HTR-8/SVneo (cell line): ENCODE results near the gene ADCY6.

Source experiments
- DNase-seq: peaks from one replicate; pipeline ENCODE4 v3.0.0; 2011; ENCODE audit warnings: low spot score, mixed read lengths; ENCODE audit not compliant: insufficient read length
- FAIRE-seq: peaks from 2 replicates; lab custom pipeline; 2011; peaks lifted over from hg19 to GRCh38; lab: Jason Lieb, UNC

The ADCY6 gene

GRCh38 chr12:48816143-48816854, 27.4 kb upstream of the ADCY6 start:
- FAIRE-seq, result no peak
- no peak for DNase-seq

GRCh38 chr12:48815126-48816110, 26.5 kb upstream of the ADCY6 start:
- FAIRE-seq (peak; percentile 93), DNase-seq (peak; percentile 69)

- DNase-seq (peak; percentile 85), FAIRE-seq (peak; percentile 88)
These were observed 25.6 kb upstream of the ADCY6 start for GRCh38 chr12:48814262-48815125.

DNA sequence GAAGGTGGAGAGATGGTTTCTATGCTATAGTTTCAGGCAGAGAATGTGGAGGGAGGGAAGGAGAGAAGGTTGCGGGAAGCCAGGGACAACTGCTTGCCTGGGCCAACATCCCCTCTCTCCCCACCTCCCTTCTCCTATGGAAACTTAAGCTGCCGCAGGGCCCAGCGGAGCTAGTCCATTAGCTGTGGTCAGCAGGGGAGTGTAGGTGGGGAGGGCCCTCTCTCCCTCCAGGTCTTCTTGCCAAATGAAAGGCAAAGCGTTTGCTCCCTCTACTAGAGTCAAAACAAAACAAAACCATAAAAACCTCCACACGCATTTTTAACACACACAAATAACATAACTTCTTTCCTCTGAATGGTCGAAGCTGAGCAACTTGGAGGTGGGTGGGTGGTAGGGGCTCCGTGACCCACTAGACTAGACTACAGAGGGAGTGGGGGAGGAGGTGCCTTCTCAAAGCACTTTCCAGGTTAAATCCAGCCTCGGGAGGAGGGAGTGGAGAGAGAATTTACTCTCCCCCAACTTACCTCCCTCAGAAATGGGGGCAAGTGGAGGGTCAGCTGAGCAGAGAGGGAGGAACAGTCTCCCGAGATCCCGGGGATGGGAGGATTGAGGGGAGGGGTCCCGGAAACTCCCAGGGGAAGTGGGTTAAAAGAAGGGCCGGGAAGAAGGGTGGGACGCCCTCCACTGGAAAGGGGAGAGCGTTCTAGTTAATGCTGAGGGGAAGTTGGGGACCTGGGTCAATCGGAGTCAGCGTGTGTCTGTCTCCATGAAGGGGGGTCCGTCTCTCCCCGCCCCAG, 24.8 kb upstream of the ADCY6 start:
- DNase-seq (no peak), FAIRE-seq (no peak)

GRCh38 chr12:48812389-48812788, 23.5 kb upstream of the ADCY6 start:
- DNase-seq, result no peak
- FAIRE-seq, result no peak

- peak; percentile 40 for FAIRE-seq
- no peak for DNase-seq
These were observed 22.7 kb upstream of the ADCY6 start for GRCh38 chr12:48811437-48812090.

GRCh38 chr12:48810903-48811431, 22.1 kb upstream of the ADCY6 start:
- DNase-seq, result peak; percentile 60

GRCh38 chr12:48807981-48808380, 19.1 kb upstream of the ADCY6 start:
- DNase-seq (no peak), FAIRE-seq (no peak)

More at GRCh38 chr12:48810903-48811431, 22.1 kb upstream of the ADCY6 start:
- peak; percentile 54 for FAIRE-seq

GRCh38 chr12:48803675-48804074, 14.8 kb upstream of the ADCY6 start:
- DNase-seq (no peak), FAIRE-seq (no peak)

DNA sequence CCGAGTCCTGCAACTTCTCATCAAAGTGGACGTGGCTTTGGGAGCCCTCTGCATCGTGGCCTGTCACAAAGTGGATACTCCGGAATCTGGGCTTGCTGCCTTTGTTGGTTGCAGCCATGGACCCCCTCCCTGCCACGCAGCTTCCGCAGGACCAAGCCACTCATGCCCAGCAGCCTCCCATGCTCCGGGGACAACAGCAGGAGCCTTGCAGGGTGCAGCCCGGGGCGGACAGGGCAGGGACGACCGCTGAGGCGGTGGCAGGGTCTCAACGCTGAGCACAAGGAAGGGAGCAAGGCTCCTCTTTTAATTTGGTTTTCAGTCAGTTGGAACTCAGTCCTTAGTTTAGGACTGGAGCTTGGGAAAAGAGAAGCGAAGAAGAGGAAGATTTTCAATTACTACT, 12.1 kb upstream of the ADCY6 start:
- DNase-seq (no peak), FAIRE-seq (no peak)

DNA sequence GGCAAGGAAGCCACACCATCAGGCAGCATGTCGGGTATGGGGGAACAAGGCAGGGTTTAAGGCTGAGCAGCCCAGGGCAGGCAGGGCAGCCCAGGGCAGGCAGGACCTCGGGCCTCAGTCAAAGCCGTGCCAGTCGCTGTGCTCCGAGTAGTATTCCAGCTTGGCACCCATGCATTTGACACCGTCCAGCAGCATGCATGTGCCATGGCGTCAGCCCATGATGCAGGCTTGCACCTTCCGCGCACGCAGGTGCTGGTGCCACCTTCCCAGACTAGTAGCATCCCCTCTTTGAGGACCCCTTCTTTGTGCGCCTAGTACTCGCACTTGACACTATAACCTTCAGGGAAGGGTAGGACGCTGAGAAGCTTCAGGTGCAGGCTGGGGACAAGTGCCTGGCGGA, 11.6 kb upstream of the ADCY6 start:
- FAIRE-seq (no peak), DNase-seq (no peak)

- FAIRE-seq (no peak), DNase-seq (no peak)
These were observed 8.1 kb upstream of the ADCY6 start for GRCh38 chr12:48796976-48797375.

- DNase-seq (peak; percentile 86), FAIRE-seq (peak; percentile 85)
These were observed 6.9 kb upstream of the ADCY6 start for GRCh38 chr12:48795550-48796455.

GRCh38 chr12:48794870-48795269, 6.0 kb upstream of the ADCY6 start:
- FAIRE-seq (no peak), DNase-seq (no peak)

GRCh38 chr12:48793696-48794095, 4.8 kb upstream of the ADCY6 start:
- no peak for DNase-seq
- FAIRE-seq, result no peak

- peak; percentile 16 for FAIRE-seq
- no peak for DNase-seq
These were observed 1.0 kb upstream of the ADCY6 start for GRCh38 chr12:48789858-48790326.

DNA sequence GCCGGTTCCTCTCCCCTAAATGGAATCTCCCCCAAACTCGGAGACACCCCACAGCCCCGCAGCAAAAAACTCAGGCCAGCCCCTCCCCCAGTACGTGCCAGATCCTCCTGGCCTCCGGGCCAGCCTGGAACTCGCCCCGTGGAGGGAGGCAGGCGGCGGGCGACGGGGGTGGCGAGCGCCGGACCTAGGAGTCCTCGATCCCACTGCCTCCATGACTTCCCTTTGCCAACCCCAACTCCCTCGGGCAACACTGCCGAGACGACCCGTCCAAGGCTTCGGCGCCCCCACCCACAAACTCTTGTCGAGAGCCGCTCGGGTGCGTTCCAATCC, 400 bp downstream of the ADCY6 start:
- no peak for FAIRE-seq
- no peak for DNase-seq
